Measurements from ENCODE around the gene GRAMD1B.

DNA sequence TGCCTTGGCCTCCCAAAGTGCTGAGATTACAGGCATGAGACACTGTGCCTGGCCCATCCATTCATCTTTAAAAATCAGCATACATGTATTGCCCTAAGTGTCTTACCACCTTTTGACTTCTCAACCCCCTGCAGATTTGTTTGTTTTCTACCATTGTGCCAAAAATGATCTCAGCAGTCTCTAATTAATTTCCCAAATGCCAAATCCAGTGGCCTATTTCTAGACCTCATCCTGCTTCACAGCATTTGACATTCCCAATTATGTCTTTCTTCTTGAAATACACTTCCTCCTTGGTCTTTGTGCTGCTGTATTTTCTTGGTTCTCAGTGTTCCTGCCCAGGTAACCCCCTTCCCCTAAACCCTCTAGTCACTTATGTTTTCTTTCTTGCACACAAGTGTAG, 46.0 kb upstream of the GRAMD1B start:
- no peak for TF ChIP-seq EZH2 (IDR thresholded peaks at IDR 0.05; ENCODE audit: low read length, missing control alignments)
- TF ChIP-seq, protein P1, sequence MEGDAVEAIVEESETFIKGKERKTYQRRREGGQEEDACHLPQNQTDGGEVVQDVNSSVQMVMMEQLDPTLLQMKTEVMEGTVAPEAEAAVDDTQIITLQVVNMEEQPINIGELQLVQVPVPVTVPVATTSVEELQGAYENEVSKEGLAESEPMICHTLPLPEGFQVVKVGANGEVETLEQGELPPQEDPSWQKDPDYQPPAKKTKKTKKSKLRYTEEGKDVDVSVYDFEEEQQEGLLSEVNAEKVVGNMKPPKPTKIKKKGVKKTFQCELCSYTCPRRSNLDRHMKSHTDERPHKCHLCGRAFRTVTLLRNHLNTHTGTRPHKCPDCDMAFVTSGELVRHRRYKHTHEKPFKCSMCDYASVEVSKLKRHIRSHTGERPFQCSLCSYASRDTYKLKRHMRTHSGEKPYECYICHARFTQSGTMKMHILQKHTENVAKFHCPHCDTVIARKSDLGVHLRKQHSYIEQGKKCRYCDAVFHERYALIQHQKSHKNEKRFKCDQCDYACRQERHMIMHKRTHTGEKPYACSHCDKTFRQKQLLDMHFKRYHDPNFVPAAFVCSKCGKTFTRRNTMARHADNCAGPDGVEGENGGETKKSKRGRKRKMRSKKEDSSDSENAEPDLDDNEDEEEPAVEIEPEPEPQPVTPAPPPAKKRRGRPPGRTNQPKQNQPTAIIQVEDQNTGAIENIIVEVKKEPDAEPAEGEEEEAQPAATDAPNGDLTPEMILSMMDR (conservative IDR thresholded peaks at IDR 0.05 in 1 of 2, IDR thresholded peaks at IDR 0.05 in 1 of 2; ENCODE audit: low read depth in 1 of 2, low read length in 2 of 2): no peak

Data from fibroblast of lung (primary cell).